Measurements from ENCODE around the gene PRICKLE2.

Gene PRICKLE2

DNA sequence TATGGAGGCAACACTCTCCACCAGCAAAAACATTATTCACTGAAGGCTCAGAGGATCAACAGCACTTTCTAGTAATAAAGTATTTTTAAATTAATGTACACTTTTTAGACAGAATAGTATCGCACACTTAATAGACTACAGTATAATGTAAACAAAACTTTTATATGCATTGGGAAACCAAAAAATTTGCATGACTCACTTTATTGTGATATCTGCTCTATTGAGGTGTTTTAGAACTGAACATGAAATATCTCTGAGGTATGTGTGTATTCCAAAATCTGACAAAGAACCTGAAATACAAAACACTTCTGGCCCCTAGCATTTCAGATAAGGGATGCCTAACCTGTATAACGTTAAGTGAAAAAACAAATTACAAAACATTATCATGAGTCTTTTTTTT lies 99.7 kb downstream of the PRICKLE2 start:
- H3K4me1 ChIP-seq (ENCODE audit: low read length): no peaks in the 10 kb centered on the region
- no peak overlapping the region for H3K4me3 ChIP-seq (ENCODE audit: low read length)
- no peak overlapping the region for H2AFZ ChIP-seq (ENCODE audit: low read length)
- H3F3A ChIP-seq (ENCODE audit: insufficient read depth, low read length): no peaks in the 10 kb centered on the region
- no peak overlapping the region for H3K9ac ChIP-seq (ENCODE audit: low read length)
- H3K4me2 ChIP-seq (ENCODE audit: low read depth, low read length): no peak overlapping the region
- H4K20me1 ChIP-seq (ENCODE audit: insufficient read depth, low read length): no peaks in the 10 kb centered on the region
- H3K9me2 ChIP-seq (replicated peaks; ENCODE audit: insufficient read depth, low read length): no peaks in the 10 kb centered on the region
- TF ChIP-seq EZH2phosphoT487 (IDR thresholded peaks at IDR 0.05; ENCODE audit: low read length) (no peak), EZH2 (optimal IDR thresholded peaks at IDR 0.05; ENCODE audit: low read depth, low read length) (no peak)
- TF ChIP-seq, protein P1, sequence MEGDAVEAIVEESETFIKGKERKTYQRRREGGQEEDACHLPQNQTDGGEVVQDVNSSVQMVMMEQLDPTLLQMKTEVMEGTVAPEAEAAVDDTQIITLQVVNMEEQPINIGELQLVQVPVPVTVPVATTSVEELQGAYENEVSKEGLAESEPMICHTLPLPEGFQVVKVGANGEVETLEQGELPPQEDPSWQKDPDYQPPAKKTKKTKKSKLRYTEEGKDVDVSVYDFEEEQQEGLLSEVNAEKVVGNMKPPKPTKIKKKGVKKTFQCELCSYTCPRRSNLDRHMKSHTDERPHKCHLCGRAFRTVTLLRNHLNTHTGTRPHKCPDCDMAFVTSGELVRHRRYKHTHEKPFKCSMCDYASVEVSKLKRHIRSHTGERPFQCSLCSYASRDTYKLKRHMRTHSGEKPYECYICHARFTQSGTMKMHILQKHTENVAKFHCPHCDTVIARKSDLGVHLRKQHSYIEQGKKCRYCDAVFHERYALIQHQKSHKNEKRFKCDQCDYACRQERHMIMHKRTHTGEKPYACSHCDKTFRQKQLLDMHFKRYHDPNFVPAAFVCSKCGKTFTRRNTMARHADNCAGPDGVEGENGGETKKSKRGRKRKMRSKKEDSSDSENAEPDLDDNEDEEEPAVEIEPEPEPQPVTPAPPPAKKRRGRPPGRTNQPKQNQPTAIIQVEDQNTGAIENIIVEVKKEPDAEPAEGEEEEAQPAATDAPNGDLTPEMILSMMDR (IDR thresholded peaks at IDR 0.05; ENCODE audit: low read length): no peak
- no peaks in the 10 kb centered on the region for H3K9me3 ChIP-seq (replicated peaks; ENCODE audit: insufficient read depth, low read length)
- H3K36me3 ChIP-seq (replicated peaks; ENCODE audit: insufficient read depth, low read length): no peaks in the 10 kb centered on the region
- H3K79me2 ChIP-seq (ENCODE audit: low read length): no peaks in the 10 kb centered on the region
- no peak overlapping the region for H3K27ac ChIP-seq (ENCODE audit: low read length)
- no peaks in the 10 kb centered on the region for H3K27me3 ChIP-seq (replicated peaks; ENCODE audit: insufficient read depth, low read length)
- DNase-seq: no peak

DNA sequence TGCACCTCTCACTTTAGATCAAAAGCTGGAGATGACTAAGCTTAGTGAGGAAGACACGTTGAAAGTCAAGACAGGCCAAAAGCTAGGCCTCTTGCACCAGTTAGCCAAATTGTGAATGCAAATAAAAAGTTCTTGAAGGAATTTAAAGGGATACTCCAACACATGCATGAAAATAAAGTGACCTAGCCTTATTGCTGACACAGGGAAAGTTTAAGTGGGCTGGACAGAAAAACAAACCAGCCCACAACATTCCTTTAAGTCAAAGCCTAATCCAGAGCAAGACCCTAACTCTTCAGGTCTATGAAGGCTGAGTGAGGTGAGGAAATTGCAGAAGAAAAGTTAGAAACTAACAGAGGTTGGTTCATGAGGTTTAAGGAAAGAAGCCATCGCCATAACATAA lies 101.3 kb downstream of the PRICKLE2 start:
- Histone ChIP-seq H3F3A (ENCODE audit: insufficient read depth, low read length) (no peaks in the 10 kb centered on the region), H3K36me3 (replicated peaks; ENCODE audit: insufficient read depth, low read length) (no peaks in the 10 kb centered on the region), H3K9ac (ENCODE audit: low read length) (no peak overlapping the region), H2AFZ (ENCODE audit: low read length) (no peak overlapping the region), H3K9me2 (replicated peaks; ENCODE audit: insufficient read depth, low read length) (no peaks in the 10 kb centered on the region), H4K20me1 (ENCODE audit: insufficient read depth, low read length) (no peaks in the 10 kb centered on the region), H3K27me3 (replicated peaks; ENCODE audit: insufficient read depth, low read length) (no peaks in the 10 kb centered on the region), H3K4me1 (ENCODE audit: low read length) (no peaks in the 10 kb centered on the region), H3K4me3 (ENCODE audit: low read length) (no peak overlapping the region), H3K27ac (ENCODE audit: low read length) (no peak overlapping the region), H3K9me3 (replicated peaks; ENCODE audit: insufficient read depth, low read length) (no peaks in the 10 kb centered on the region), H3K4me2 (ENCODE audit: low read depth, low read length) (no peak overlapping the region), H3K79me2 (ENCODE audit: low read length) (no peaks in the 10 kb centered on the region)
- DNase-seq: no peak
- TF ChIP-seq, protein P1 (IDR thresholded peaks at IDR 0.05; ENCODE audit: low read length): no peak
- no peak for TF ChIP-seq EZH2 (optimal IDR thresholded peaks at IDR 0.05; ENCODE audit: low read depth, low read length)
- no peak for TF ChIP-seq EZH2phosphoT487 (IDR thresholded peaks at IDR 0.05; ENCODE audit: low read length)

DNA sequence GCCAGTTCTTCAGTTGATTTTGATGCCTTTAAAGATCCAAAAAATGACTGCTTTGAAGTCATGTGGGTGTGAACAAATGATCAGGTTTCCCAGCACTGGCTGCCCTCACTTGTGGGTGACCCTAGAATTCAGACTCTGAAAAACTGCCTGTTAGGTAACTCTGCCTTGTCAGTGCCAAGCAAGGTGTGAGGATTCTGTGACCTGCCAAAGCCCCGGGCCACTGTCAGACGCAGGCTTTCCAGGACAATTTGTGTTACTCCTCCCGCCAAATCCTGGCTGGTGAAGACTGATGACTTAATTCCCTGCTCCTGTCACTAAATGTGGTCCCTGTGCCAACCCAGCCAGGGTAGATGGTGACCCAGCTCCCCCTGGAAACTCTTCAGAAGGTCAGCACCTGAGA lies 102.8 kb downstream of the PRICKLE2 start:
- Histone ChIP-seq H3F3A (ENCODE audit: insufficient read depth, low read length) (no peaks in the 10 kb centered on the region), H3K36me3 (replicated peaks; ENCODE audit: insufficient read depth, low read length) (no peaks in the 10 kb centered on the region), H2AFZ (ENCODE audit: low read length) (no peak overlapping the region), H3K4me1 (ENCODE audit: low read length) (no peaks in the 10 kb centered on the region), H3K27ac (ENCODE audit: low read length) (no peak overlapping the region), H3K79me2 (ENCODE audit: low read length) (no peaks in the 10 kb centered on the region), H3K9ac (ENCODE audit: low read length) (no peak overlapping the region), H3K27me3 (replicated peaks; ENCODE audit: insufficient read depth, low read length) (no peaks in the 10 kb centered on the region), H3K4me3 (ENCODE audit: low read length) (no peak overlapping the region), H3K9me3 (replicated peaks; ENCODE audit: insufficient read depth, low read length) (no peaks in the 10 kb centered on the region), H3K4me2 (ENCODE audit: low read depth, low read length) (no peak overlapping the region), H3K9me2 (replicated peaks; ENCODE audit: insufficient read depth, low read length) (no peaks in the 10 kb centered on the region), H4K20me1 (ENCODE audit: insufficient read depth, low read length) (no peaks in the 10 kb centered on the region)
- no peak for TF ChIP-seq EZH2phosphoT487 (IDR thresholded peaks at IDR 0.05; ENCODE audit: low read length)
- TF ChIP-seq, protein P1 (IDR thresholded peaks at IDR 0.05; ENCODE audit: low read length): no peak
- TF ChIP-seq EZH2 (optimal IDR thresholded peaks at IDR 0.05; ENCODE audit: low read depth, low read length): no peak
- DNase-seq: no peak

Measured in MM.1S (cell line).